ENCODE data around the gene DUSP7.
A peak's percentile ranks its signal among the peaks of the same experiment; 100 is the strongest.

DUSP7 gene

DNA sequence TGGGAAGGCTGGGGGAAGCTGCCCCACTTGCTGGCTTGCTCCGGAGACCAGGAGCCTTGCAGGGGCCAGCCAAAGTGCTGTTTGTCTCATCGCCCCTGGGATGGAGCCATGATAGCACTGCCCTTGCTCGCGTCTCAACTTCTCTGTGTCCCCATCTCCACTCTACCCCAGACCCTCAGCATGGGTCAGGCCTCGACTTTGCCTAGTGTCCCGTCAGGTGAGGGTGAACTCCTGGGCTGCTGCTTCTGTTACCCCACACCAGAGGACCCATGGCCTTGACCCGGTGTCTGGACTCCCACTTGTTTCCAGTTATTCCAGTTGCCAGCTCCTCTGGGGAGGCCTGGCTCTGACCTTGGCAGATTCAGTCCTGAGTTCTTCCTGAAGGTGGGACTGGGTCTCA lies 36.5 kb upstream of the DUSP7 start:
- H3K27ac ChIP-seq (ENCODE audit: low read depth, low read length, severe bottlenecking), result peak overlapping the region; percentile 62
- H3K4me3 ChIP-seq (ENCODE audit: extremely low read depth, insufficient read depth, low read length, poor library complexity, severe bottlenecking), result no peak overlapping the region
- peaks cover 27% of the 10 kb centered on the region for H3K36me3 ChIP-seq (ENCODE audit: control insufficient read depth, insufficient read depth, low read length)
- peaks cover 54% of the 10 kb centered on the region for H3K4me1 ChIP-seq (ENCODE audit: control insufficient read depth, insufficient read depth, low read length, poor library complexity, severe bottlenecking)
- H3K9me3 ChIP-seq (ENCODE audit: control insufficient read depth, low read length), result no peaks in the 10 kb centered on the region
- 94 to 96% methylated on average over 7 of the region's 7 CpGs for WGBS, 2 experiments (ENCODE audit: insufficient coverage in 2 of 2)

DNA sequence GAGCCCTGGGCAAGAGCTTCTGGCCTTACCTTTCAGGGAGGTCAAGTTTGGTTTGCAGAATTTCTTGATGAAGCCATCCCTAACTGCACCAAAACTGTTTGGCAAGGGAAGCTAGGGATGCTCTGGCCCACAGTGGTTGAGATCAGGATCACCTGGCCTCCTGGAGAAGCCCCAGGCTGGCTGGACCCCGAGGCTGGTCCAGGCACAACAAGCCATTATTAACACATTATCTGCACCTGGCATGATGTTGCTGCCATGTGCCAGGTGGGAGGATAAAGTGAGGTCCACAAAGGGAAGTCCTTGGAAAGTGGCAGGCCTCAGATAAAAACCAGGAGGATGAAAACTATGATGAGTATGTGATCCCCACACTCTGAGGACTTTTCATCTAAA lies 35.9 kb upstream of the DUSP7 start:
- no CpG with 5 or more reads among the region's 1 CpG for WGBS, 2 experiments (ENCODE audit: insufficient coverage in 2 of 2)
- Histone ChIP-seq H3K36me3 (ENCODE audit: control insufficient read depth, insufficient read depth, low read length) (peaks cover 25% of the 10 kb centered on the region), H3K27ac (ENCODE audit: low read depth, low read length, severe bottlenecking) (no peak overlapping the region), H3K4me3 (ENCODE audit: extremely low read depth, insufficient read depth, low read length, poor library complexity, severe bottlenecking) (no peak overlapping the region), H3K9me3 (ENCODE audit: control insufficient read depth, low read length) (no peaks in the 10 kb centered on the region), H3K4me1 (ENCODE audit: control insufficient read depth, insufficient read depth, low read length, poor library complexity, severe bottlenecking) (peaks cover 60% of the 10 kb centered on the region)

DNA sequence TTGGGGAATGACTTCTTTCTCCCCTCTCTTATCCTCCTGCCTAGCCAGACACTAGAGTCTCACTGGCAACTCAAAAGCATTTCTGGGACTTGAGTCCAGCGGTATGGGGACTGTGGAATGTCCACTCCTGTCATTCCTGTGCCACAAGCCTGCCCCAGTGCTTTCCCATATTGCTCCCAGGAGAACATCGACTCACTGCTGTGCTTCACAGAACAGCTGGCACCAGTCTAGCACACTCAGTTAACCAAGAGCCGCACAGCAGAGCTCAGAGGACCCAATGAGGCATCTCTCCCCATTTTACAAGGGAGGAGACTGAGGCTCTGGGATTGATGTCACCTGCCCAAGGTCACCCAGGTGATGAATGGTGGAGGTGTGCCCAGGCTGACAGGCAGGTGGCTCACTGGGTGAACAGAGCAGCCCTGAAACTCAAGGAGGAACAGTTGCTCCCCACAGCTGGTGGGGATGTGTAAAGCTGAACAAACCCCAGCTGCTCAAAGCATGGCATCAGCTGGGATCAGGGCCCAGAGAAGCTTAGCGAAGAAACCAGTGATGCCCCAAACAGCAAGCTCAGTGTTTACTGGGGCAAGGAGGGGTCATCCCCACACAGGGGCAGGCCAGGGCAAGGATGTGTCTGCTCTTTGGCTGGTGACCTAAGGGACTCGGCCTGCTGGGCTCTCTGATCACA lies 35.4 kb upstream of the DUSP7 start:
- Histone ChIP-seq H3K27ac (ENCODE audit: low read depth, low read length, severe bottlenecking) (peak overlapping the region; percentile 96), H3K4me1 (ENCODE audit: control insufficient read depth, insufficient read depth, low read length, poor library complexity, severe bottlenecking) (peaks cover 65% of the 10 kb centered on the region), H3K9me3 (ENCODE audit: control insufficient read depth, low read length) (no peaks in the 10 kb centered on the region), H3K4me3 (ENCODE audit: extremely low read depth, insufficient read depth, low read length, poor library complexity, severe bottlenecking) (no peak overlapping the region), H3K36me3 (ENCODE audit: control insufficient read depth, insufficient read depth, low read length) (peaks cover 22% of the 10 kb centered on the region)
- WGBS, 2 experiments (ENCODE audit: insufficient coverage in 2 of 2), result 86 to 100% methylated on average over 4 to 5 of the region's 5 CpGs

DNA sequence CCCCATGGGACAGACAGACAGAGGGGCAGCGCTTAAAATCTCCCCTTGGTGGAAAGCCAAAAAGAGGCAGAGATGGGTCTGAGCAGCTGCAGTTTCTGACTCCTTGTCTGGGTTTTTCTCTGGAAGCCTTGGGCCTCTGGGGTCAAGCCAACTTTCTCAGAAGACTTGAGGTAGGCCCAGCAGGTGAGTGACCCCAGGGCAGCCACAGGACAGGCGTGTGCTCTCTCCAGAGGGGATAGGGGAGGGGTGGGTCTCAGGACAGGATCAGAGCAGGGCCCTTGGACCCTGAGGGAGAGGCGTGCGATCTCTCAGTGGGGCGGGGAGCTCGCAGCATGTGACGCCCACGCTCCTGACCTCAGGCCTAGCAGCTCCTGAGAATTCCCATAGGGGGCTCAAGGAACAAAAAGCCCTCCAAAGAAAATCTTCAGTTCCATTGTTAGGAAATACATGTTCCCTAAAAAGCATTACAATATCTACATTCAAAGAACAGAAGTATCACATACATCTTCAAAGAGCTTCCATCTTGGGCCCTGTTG lies 34.6 kb upstream of the DUSP7 start:
- WGBS, 2 experiments (ENCODE audit: insufficient coverage in 2 of 2), result 82 to 100% methylated on average over 1 to 8 of the region's 8 CpGs
- Histone ChIP-seq H3K36me3 (ENCODE audit: control insufficient read depth, insufficient read depth, low read length) (peaks cover 15% of the 10 kb centered on the region), H3K27ac (ENCODE audit: low read depth, low read length, severe bottlenecking) (peak overlapping the region; percentile 96), H3K4me1 (ENCODE audit: control insufficient read depth, insufficient read depth, low read length, poor library complexity, severe bottlenecking) (peaks cover 65% of the 10 kb centered on the region), H3K9me3 (ENCODE audit: control insufficient read depth, low read length) (no peaks in the 10 kb centered on the region), H3K4me3 (ENCODE audit: extremely low read depth, insufficient read depth, low read length, poor library complexity, severe bottlenecking) (no peak overlapping the region)

DNA sequence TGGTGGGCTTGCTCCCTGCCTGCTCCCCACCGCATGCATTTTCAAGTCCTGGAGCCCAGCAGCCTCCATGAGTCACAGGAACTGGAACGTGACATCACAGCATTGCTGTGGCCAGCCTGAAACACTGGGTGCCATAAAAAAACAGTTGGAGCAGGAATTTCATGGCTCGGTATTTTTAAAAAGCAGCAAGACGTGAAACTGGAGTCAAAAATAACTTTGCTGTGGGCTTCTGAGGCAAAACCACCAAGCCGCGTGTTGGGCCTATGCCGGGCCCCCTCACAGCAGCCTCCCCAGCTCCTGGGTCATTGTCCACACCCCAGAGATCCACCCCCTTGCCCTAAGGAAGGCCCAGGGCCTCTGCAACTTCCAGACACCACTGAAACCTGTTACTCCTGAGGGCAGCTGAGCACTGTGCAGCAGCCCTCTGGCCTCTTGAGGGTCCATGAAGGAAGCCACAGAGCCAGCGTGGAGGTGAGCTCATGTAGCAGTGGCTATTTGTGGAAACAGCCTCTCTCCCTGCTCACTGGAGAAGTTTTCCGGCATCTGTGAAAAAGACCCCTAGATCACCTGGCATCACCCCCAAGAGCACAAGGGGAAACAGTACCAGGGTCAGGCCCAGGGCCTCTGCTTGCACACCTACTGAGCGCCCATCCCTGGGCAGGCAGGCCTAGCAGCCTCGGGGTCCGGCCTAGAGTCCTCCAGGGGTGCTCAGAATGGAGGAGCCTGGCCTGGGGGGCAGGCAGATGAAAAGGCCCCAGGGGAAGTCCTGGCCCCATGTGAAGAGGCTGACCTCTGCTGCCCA lies 34.0 kb upstream of the DUSP7 start:
- peaks cover 10% of the 10 kb centered on the region for H3K36me3 ChIP-seq (ENCODE audit: control insufficient read depth, insufficient read depth, low read length)
- peaks cover 65% of the 10 kb centered on the region for H3K4me1 ChIP-seq (ENCODE audit: control insufficient read depth, insufficient read depth, low read length, poor library complexity, severe bottlenecking)
- H3K4me3 ChIP-seq (ENCODE audit: extremely low read depth, insufficient read depth, low read length, poor library complexity, severe bottlenecking), result no peak overlapping the region
- peak overlapping the region; percentile 96 for H3K27ac ChIP-seq (ENCODE audit: low read depth, low read length, severe bottlenecking)
- H3K9me3 ChIP-seq (ENCODE audit: control insufficient read depth, low read length), result no peaks in the 10 kb centered on the region
- 91 to 93% methylated on average over 11 to 12 of the region's 12 CpGs for WGBS, 2 experiments (ENCODE audit: insufficient coverage in 2 of 2)

DNA sequence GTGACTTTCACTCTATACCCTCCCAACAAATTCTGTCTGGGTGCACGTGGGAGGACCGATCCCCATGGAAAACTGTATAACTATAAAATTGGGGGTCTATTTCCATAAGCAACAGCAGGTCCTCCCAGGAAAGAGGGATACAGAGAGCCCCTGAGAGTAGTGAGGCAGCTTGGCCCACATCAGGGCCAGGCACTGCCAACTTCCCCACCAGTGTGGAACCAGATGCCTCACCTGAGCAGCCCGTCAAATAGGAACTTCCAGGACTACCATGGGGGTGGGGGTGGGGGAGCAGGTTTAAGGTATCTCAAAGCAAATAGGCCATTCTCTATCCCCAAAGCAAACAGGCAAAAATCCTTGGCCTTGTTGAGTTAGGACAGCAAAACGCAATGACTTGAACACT lies 33.3 kb upstream of the DUSP7 start:
- 88 to 89% methylated on average over 1 of the region's 4 CpGs for WGBS, 2 experiments (ENCODE audit: insufficient coverage in 2 of 2)
- Histone ChIP-seq H3K4me3 (ENCODE audit: extremely low read depth, insufficient read depth, low read length, poor library complexity, severe bottlenecking) (no peak overlapping the region), H3K4me1 (ENCODE audit: control insufficient read depth, insufficient read depth, low read length, poor library complexity, severe bottlenecking) (peaks cover 65% of the 10 kb centered on the region), H3K27ac (ENCODE audit: low read depth, low read length, severe bottlenecking) (peak overlapping the region; percentile 96), H3K9me3 (ENCODE audit: control insufficient read depth, low read length) (no peaks in the 10 kb centered on the region), H3K36me3 (ENCODE audit: control insufficient read depth, insufficient read depth, low read length) (peaks cover 4% of the 10 kb centered on the region)

DNA sequence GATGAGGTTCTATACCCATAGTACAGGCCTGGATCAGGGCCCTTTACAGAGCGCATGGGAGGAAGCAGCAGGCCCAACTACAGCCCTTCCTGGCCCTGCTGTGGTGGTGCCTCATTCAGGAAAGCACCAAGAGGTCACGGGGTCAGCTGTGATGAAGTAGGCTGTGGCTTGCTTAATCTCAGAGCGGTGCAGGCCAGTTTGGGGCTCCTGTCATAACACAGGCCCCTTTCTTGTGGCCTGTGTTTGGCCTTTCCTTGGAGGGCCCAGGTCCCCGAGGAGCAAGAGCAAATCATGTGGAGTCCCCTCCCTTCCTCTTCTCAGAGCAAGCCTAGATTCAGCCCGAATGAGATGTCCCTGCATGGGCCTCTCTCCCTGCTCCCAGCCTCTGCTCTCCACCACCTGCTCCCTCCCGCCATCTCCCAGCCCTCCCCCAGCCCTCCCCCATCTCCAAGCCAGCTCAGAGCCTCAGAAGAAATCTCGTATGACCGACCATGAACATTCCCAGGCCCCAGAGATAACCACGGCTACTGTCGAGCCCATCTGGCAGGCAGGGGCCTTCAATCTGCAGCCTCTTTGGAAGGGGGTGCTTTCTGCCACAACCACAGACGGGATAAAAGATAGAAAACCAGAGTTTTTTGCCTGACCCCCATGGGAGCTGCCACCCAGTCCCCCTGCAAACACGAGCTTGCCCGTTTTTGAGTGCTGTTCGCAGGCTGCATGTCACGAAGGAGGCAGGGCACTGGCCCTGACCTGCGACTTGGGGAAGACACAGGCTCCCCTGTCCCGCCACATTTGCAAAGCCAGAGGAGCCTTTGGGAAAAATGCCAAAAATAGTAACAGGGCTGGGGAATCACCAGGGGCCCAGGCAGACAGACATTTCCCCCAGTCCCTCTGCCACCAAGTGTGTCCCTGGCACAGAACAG lies 32.3 kb upstream of the DUSP7 start:
- peaks cover 4% of the 10 kb centered on the region for H3K36me3 ChIP-seq (ENCODE audit: control insufficient read depth, insufficient read depth, low read length)
- peaks cover 59% of the 10 kb centered on the region for H3K4me1 ChIP-seq (ENCODE audit: control insufficient read depth, insufficient read depth, low read length, poor library complexity, severe bottlenecking)
- WGBS, 2 experiments (ENCODE audit: insufficient coverage in 2 of 2), result 86 to 91% methylated on average over 13 to 14 of the region's 17 CpGs
- peak overlapping the region; percentile 96 for H3K27ac ChIP-seq (ENCODE audit: low read depth, low read length, severe bottlenecking)
- H3K4me3 ChIP-seq (ENCODE audit: extremely low read depth, insufficient read depth, low read length, poor library complexity, severe bottlenecking), result no peak overlapping the region
- no peaks in the 10 kb centered on the region for H3K9me3 ChIP-seq (ENCODE audit: control insufficient read depth, low read length)

DNA sequence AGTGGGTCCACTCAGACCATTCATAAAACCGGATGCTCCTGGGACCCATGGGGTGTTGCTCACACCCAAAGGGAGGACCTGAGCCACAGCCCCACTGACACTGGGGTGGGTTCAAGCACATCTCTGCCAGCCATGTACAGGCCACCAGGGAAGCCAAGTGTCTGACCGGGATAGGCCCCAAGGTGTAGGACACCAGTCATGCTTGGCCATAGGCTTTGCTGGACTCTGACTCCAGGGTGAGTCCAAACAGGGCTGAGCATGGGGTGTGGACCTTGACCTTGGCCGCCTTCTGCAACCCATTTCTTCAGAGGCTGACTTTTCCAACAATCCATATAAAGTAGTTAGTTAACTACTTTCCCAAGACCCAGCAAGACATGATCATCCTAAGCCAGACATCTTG lies 31.4 kb upstream of the DUSP7 start:
- H3K36me3 ChIP-seq (ENCODE audit: control insufficient read depth, insufficient read depth, low read length), result peaks cover 4% of the 10 kb centered on the region
- no peak overlapping the region for H3K4me3 ChIP-seq (ENCODE audit: extremely low read depth, insufficient read depth, low read length, poor library complexity, severe bottlenecking)
- no peak overlapping the region for H3K27ac ChIP-seq (ENCODE audit: low read depth, low read length, severe bottlenecking)
- peaks cover 52% of the 10 kb centered on the region for H3K4me1 ChIP-seq (ENCODE audit: control insufficient read depth, insufficient read depth, low read length, poor library complexity, severe bottlenecking)
- no peaks in the 10 kb centered on the region for H3K9me3 ChIP-seq (ENCODE audit: control insufficient read depth, low read length)
- WGBS, 2 experiments (ENCODE audit: insufficient coverage in 2 of 2), result 95 to 97% methylated on average over 2 to 3 of the region's 3 CpGs

DNA sequence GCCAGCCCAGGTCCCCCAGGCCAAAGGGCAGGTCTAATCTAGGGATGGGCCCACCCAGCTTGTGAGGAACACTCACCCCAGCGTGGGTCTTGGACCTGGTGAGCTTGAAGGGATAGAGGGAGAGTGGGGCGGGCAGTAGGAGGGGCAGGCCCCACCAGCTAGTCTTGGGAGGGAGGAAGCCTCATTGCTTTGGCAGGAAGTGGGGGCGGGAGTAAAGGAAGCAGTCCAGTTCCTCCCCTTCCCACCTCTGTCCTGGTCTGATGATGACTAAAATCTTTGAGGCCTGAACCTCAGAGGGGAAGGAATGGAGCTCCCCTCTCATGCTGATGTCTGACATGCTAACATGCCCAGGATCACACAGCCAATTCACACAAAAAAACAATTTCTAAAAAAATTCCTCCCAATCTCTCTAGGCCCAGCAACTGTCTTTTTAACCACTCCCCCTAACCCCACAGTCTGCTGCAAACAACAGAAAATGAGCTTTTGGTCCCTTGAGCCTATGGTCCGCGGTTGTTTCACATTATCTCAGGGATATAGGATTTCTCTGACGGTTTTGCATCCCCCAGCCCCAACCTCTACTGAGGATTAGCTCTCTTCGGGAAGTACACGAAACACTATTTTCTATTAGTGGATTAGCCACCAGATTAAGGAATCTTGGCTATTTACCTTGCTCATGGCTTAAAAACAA lies 30.7 kb upstream of the DUSP7 start:
- 89 to 100% methylated on average over 6 of the region's 8 CpGs for WGBS, 2 experiments (ENCODE audit: insufficient coverage in 2 of 2)

DNA sequence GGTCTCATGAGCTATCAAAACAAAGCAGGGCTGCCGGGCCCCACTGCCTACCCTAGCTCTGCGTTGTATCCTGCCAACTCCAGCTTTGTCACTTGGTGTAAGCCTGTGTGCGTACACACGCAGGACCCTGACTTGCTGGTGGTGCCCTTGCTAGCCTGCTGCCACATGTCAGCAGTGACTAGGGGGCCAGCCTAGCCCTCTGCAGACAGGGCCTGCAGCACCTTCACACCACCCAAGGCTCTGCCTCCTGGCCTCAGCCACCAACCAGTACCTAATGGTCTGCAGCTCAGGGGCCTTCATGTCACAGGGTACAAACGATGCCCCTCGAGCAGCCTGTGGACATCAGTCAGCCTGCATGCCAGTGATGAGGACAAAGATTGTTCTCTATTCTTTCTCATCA lies 30.1 kb upstream of the DUSP7 start:
- 87 to 96% methylated on average over 4 to 6 of the region's 6 CpGs for WGBS, 2 experiments (ENCODE audit: insufficient coverage in 2 of 2)

More for the DNA sequence above, 30.7 kb upstream of the DUSP7 start:
- Histone ChIP-seq H3K36me3 (ENCODE audit: control insufficient read depth, insufficient read depth, low read length) (peaks cover 4% of the 10 kb centered on the region), H3K9me3 (ENCODE audit: control insufficient read depth, low read length) (no peaks in the 10 kb centered on the region), H3K27ac (ENCODE audit: low read depth, low read length, severe bottlenecking) (no peak overlapping the region), H3K4me1 (ENCODE audit: control insufficient read depth, insufficient read depth, low read length, poor library complexity, severe bottlenecking) (peaks cover 52% of the 10 kb centered on the region), H3K4me3 (ENCODE audit: extremely low read depth, insufficient read depth, low read length, poor library complexity, severe bottlenecking) (no peak overlapping the region)

More for the DNA sequence above, 30.1 kb upstream of the DUSP7 start:
- no peaks in the 10 kb centered on the region for H3K9me3 ChIP-seq (ENCODE audit: control insufficient read depth, low read length)
- H3K4me3 ChIP-seq (ENCODE audit: extremely low read depth, insufficient read depth, low read length, poor library complexity, severe bottlenecking), result no peak overlapping the region
- H3K36me3 ChIP-seq (ENCODE audit: control insufficient read depth, insufficient read depth, low read length), result peaks cover 4% of the 10 kb centered on the region
- no peak overlapping the region for H3K27ac ChIP-seq (ENCODE audit: low read depth, low read length, severe bottlenecking)
- H3K4me1 ChIP-seq (ENCODE audit: control insufficient read depth, insufficient read depth, low read length, poor library complexity, severe bottlenecking), result peaks cover 46% of the 10 kb centered on the region
